Epithelial cell of esophagus (primary cell): Measurements from ENCODE around the gene MARCHF6.
"Not testable (repeated sequence)": the region's sequence is repeated elsewhere in the genome, so short reads cannot be mapped to it uniquely, and the experiment has no call there.

ENCODE experiments used
- DNase-seq: peaks from one replicate; pipeline ENCODE4 v3.0.0; 2010; ENCODE audit warnings: low read depth
- H3K4me3 ChIP-seq: 2 replicates; pipeline ENCODE4 v1.5.1; 2011; ENCODE audit warnings: mild to moderate bottlenecking, low read length, control low read depth
- TF ChIP-seq, protein P1 (sequence below): IDR thresholded peaks from 2 replicates; pipeline ENCODE4 v1.5.1; 2011; ENCODE audit warnings: low read depth, mild to moderate bottlenecking, low read length, control low read depth, inconsistent platforms; ENCODE audit not compliant: insufficient read depth; ENCODE audit errors: missing control alignments

MARCHF6 gene

DNA sequence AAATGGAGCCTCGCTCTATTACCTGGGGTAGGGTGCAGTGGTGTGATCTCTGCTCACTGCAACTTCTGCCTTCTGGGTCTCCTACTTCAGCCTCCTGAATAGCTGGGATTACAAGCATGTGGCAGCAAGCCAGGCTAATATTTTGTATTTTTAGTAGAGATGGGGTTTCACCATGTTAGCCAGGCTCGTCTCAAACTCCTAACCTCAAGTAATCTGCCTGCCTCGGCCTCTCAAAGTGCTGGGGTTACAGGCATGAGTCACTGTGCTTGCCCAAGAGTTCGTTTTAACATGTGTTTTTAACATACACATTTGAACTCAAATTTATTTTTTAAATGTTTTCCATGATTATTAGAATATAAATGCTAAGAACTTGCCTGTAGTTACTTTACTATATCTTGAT, 34.2 kb downstream of the MARCHF6 start:
- DNase-seq, result peak; percentile 49
- TF ChIP-seq, protein P1, sequence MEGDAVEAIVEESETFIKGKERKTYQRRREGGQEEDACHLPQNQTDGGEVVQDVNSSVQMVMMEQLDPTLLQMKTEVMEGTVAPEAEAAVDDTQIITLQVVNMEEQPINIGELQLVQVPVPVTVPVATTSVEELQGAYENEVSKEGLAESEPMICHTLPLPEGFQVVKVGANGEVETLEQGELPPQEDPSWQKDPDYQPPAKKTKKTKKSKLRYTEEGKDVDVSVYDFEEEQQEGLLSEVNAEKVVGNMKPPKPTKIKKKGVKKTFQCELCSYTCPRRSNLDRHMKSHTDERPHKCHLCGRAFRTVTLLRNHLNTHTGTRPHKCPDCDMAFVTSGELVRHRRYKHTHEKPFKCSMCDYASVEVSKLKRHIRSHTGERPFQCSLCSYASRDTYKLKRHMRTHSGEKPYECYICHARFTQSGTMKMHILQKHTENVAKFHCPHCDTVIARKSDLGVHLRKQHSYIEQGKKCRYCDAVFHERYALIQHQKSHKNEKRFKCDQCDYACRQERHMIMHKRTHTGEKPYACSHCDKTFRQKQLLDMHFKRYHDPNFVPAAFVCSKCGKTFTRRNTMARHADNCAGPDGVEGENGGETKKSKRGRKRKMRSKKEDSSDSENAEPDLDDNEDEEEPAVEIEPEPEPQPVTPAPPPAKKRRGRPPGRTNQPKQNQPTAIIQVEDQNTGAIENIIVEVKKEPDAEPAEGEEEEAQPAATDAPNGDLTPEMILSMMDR, result no peak
- no peak overlapping the region for H3K4me3 ChIP-seq

DNA sequence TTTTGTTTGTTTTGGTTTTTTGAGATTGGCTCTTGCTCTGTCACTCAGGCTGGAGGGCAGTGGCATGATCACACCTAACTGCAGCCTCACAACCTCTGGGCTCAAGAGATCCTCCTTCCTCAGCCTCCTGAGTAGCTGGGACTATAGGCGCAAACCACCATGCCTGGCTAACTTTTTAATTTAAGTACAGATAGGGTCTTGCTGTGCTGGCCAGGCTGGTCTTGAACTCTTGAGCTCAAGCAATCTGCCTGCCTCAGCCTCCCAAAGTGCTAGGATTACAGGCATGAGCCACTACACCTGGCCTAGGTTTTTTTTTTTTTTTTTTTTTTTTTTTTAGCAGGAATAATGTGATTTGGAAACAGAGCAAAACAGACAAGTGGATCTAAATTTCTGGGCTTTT, 37.6 kb downstream of the MARCHF6 start:
- TF ChIP-seq, protein P1, result no peak
- DNase-seq, result no peak
- no peak overlapping the region for H3K4me3 ChIP-seq

DNA sequence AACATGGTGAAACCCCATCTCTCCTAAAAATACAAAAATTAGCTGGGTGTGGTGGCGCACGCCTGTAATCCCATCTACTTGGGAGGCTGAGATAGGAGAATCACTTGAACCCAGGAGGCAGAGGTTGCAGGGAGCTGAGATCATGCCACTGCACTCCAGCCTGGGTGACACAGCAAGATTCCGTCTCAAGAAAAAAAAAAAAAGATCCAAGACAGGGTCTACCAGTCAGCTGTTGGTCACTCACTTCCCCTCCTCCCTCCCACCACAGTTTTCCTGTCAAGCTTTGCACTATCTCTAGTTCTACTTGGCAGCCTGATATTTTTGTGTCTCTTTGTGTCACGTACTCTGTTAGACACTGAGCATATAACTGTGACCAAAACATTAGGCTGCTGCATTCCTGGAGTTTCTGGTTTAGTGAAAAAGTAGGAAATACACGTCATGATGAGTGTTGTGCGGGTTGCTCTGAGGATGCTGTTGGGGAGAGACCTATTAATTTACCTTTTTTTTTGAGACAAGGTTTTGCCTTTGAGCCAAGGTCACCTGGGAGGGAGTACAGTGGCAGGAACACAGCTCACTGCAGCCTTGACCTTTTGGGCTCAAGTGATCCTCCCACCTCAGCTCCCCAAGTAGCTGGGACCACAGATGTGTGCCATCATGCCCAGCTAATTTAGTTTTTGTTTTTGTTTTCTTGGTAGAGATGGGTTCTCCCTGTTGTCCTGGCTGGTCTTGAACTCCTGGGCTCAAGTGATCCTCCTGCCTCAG, 39.3 kb downstream of the MARCHF6 start:
- DNase-seq, H3K4me3 ChIP-seq: not testable (repeated sequence)

DNA sequence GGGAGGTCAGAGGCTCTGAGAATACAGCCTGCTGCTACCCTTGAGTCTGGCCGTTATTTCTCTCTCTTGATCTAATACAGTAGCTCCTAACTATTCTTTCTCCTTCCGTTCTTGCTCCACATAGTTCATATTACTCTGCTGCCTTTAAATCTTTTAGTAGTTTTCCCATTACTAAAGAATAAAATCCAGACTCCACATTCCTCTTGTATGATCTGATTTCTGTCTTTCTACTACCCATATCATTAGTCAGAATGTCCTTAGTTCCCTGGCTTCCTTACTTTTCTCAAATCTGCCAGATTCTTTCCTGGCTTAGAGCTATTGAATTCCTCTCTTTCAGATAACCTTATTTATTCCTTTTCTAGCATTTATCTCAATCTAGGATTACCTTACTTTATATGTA, 40.0 kb downstream of the MARCHF6 start:
- no peak overlapping the region for H3K4me3 ChIP-seq
- TF ChIP-seq, protein P1, result no peak
- no peak for DNase-seq

DNA sequence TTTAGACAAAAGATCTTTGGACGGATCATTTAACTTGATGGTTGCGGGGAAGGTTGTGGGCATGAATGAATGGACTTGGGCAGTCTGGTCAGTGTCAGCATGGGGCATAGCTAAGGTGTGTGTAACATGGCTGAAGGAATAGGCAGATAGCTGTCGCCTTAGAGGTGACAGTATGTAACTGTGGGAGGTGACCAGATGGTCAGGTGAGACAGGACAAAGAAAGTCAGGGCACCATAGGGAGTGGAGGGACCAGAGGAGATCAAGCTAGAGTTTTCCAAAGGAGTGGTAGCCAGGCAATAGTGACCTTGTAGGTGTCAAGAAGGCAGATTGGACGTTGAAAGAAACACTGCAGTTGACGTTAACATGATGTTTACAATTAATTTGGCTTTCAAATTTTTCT, 43.1 kb downstream of the MARCHF6 start:
- H3K4me3 ChIP-seq, result no peak overlapping the region
- TF ChIP-seq, protein P1, result no peak
- DNase-seq, result no peak

DNA sequence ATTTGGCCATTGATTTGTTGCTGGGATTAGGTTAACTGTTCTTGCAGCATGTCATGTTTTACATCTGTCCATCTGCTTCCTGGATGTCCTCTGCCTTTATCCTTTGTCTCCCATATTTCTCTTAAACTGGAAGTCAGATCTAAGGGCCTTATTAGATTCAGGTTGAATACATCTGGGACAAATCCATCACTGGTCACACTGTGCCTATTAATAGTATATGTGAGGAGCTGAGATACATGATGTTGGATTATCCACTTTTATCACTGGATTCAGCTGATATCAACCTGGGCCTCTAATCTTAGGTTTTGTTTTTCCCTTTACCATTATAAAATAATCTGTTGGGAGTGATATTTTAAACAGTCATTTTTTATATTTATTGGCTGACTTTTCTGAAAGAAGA, 46.3 kb downstream of the MARCHF6 start:
- DNase-seq, result no peak
- no peak overlapping the region for H3K4me3 ChIP-seq
- TF ChIP-seq, protein P1, result no peak

DNA sequence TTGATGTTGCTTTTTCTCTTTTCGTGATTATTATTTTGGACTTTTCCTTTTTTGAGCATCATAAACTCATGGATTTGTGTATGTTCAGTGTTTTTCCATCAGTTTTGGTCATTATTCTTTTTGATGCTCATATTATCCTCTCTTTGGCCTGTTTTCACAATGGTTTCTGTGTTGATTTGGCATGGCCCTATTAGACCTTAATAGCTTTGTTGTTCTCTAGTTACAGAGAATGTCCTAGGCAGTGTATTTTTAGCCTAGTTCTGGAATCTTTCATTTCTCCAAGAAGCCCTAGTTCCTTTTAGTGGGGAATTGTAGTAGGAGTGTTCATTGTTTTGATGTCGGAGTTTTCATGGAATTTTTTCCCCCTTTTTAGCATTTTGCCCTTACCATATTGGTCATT, 46.9 kb downstream of the MARCHF6 start:
- DNase-seq, result no peak
- no peak overlapping the region for H3K4me3 ChIP-seq
- TF ChIP-seq, protein P1, result no peak

DNA sequence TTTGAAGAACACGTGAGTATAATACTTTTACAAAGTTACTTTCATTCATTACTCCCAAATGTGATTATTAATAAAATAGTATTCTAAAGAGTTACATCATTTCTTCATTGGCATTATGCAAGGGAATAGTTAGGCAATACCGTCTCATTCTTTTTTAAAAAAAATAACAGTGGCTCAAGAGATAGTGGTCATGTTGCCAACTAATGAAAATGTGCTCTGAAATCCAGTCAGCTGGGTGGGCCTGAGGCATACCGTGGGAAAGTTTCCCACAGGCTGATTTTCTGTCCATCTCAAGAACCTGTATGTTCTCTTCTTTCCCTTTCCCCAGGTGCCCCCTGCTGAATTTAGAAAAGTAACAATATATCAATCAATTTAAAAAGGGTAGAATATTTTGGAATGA, 47.3 kb downstream of the MARCHF6 start:
- no peak overlapping the region for H3K4me3 ChIP-seq
- DNase-seq, result peak; percentile 43
- TF ChIP-seq, protein P1, result no peak
